Keratinocyte (primary cell): Measurements from ENCODE around the gene DACH1. TPM values are rescaled to one million over a fixed set of nuclear protein-coding genes. Genes with fewer than 3 reads are reported as not detected.

Source experiments
- DNase-seq: peaks from one replicate; pipeline ENCODE4 v3.0.0-alpha.2; 2011; ENCODE audit warnings: low read depth, missing footprints, low spot score
- FAIRE-seq: peaks from 2 replicates; lab custom pipeline; 2011; peaks lifted over from hg19 to GRCh38; lab: Jason Lieb, UNC
- H2AFZ ChIP-seq: 2 replicates; pipeline ENCODE4 v1.6.0; 2012; ENCODE audit warnings: low read length, control low read depth, inconsistent platforms; ENCODE audit not compliant: control insufficient read depth
- H3K27ac ChIP-seq: 2 replicates; pipeline ENCODE4 v1.5.1; 2011; ENCODE audit warnings: low read length; ENCODE audit not compliant: control insufficient read depth, insufficient read depth
- H3K27me3 ChIP-seq: 3 replicates; pipeline ENCODE4 v1.6.0; 2011; ENCODE audit warnings: low read length; ENCODE audit not compliant: control insufficient read depth, insufficient read depth; ENCODE audit errors: extremely low read depth
- H3K36me3 ChIP-seq, 2 experiments: 2 replicates in 1 of 2; 3 replicates in 1 of 2; pipeline ENCODE4 v1.5.1; 2011; ENCODE audit warnings: low read length in 2 of 2, mild to moderate bottlenecking in 1 of 2; ENCODE audit not compliant: control insufficient read depth in 2 of 2, insufficient read depth in 2 of 2; ENCODE audit errors: extremely low read depth in 1 of 2
- H3K4me1 ChIP-seq: 3 replicates; pipeline ENCODE4 v1.5.1; 2011; ENCODE audit warnings: low read length; ENCODE audit not compliant: control insufficient read depth, insufficient read depth; ENCODE audit errors: extremely low read depth
- H3K4me2 ChIP-seq: 3 replicates; pipeline ENCODE4 v1.6.0; 2011; ENCODE audit warnings: low read depth, low read length; ENCODE audit not compliant: control insufficient read depth, insufficient read depth; ENCODE audit errors: extremely low read depth
- H3K4me3 ChIP-seq, 3 experiments: fragments of 200-600 bp in 1 of 3; sonication (generic) in 1 of 3; 2 replicates in 2 of 3; 3 replicates in 1 of 3; pipeline ENCODE4 v1.5.1; 2011 to 2016; ENCODE audit warnings: low read length in 3 of 3, mild to moderate bottlenecking in 3 of 3, control low read depth in 2 of 3, inconsistent platforms in 1 of 3, low read depth in 1 of 3, mixed read lengths in 1 of 3, mixed run types in 1 of 3, moderate library complexity in 1 of 3; ENCODE audit not compliant: control insufficient read depth in 2 of 3, insufficient read depth in 2 of 3; ENCODE audit errors: extremely low read depth in 1 of 3
- H3K79me2 ChIP-seq: 2 replicates; pipeline ENCODE4 v1.6.0; 2012; ENCODE audit warnings: low read length; ENCODE audit not compliant: control insufficient read depth, insufficient read depth
- H3K9ac ChIP-seq: 3 replicates; pipeline ENCODE4 v1.6.0; 2011; ENCODE audit warnings: low read length; ENCODE audit not compliant: control insufficient read depth, insufficient read depth; ENCODE audit errors: extremely low read depth
- H3K9me1 ChIP-seq: 3 replicates; pipeline ENCODE4 v1.6.0; 2011; ENCODE audit warnings: low read length; ENCODE audit not compliant: control insufficient read depth, insufficient read depth; ENCODE audit errors: extremely low read depth
- H3K9me3 ChIP-seq: 2 replicates; pipeline ENCODE4 v1.5.1; 2012; ENCODE audit warnings: low read depth, low read length; ENCODE audit not compliant: control insufficient read depth
- H4K20me1 ChIP-seq: 3 replicates; pipeline ENCODE4 v1.6.0; 2011; ENCODE audit warnings: low read length; ENCODE audit not compliant: control insufficient read depth, insufficient read depth; ENCODE audit errors: extremely low read depth
- CTCF ChIP-seq, 3 experiments: IDR thresholded peaks in 1 of 3; conservative IDR thresholded peaks in 1 of 3; optimal IDR thresholded peaks in 1 of 3; 2 replicates in 2 of 3; 3 replicates in 1 of 3; pipeline versions ENCODE3 to v1.5.1; 2011; ENCODE audit warnings: low read length in 3 of 3, mild to moderate bottlenecking in 3 of 3, moderate library complexity in 2 of 3, control low read depth in 1 of 3, inconsistent platforms in 1 of 3; ENCODE audit not compliant: insufficient read depth in 2 of 3; ENCODE audit errors: extremely low read depth in 1 of 3
- EZH2 ChIP-seq: IDR thresholded peaks from one replicate; pipeline ENCODE4 v1.6.1; 2012; ENCODE audit warnings: inconsistent platforms, mild to moderate bottlenecking, low read length, moderate library complexity
- dilution Hi-C: fragments of 300-500 bp; cut with MboI; formaldehyde crosslinking; loops from one replicate; pipeline ENCODE4 v1.7.0; 2020; ENCODE audit warnings: low sequenced_read_pairs; ENCODE audit not compliant: extremely low pct_ligation_motif_present
- polyA plus RNA-seq, 5 experiments: library from polyadenylated mRNA; depleted of rRNA in 3 of 5; stranded (reverse) in 3 of 5; stranded (forward) in 1 of 5; unstranded in 1 of 5; fragments of >200 nt; gene quantifications; 1 replicate in 1 of 5; 2 replicates in 3 of 5; 3 replicates in 1 of 5; pipeline versions ENCODE4 v1.2.1 to v1.2.3, GENCODE V29; 2011 to 2012; ENCODE audit warnings: missing spikeins in 2 of 5, low read depth in 1 of 5, low replicate concordance in 1 of 5

DACH1 gene
- polyA plus RNA-seq, 1 donor (not counting 4 experiments of a cell fraction or from before 2014, with no cell fraction given) = not detected

- dilution Hi-C loops = no loop called here
- DNase-seq = no peak
- Histone ChIP-seq H3K27ac (no peak overlapping the region), H3K9ac (no peak overlapping the region), H4K20me1 (no peaks in the 10 kb centered on the region), H3K79me2 (no peaks in the 10 kb centered on the region), H3K9me1 (no peaks in the 10 kb centered on the region), H2AFZ (no peak overlapping the region), H3K4me3 (no peak overlapping the region), H3K9me3 (no peaks in the 10 kb centered on the region), H3K27me3 (no peaks in the 10 kb centered on the region), H3K36me3 (no peaks in the 10 kb centered on the region), H3K4me2 (no peak overlapping the region), H3K4me1 (no peaks in the 10 kb centered on the region)
- no peak for FAIRE-seq
- no peak for TF ChIP-seq EZH2
- TF ChIP-seq CTCF (optimal IDR thresholded peaks at IDR 0.05 in 1 of 3, IDR thresholded peaks at IDR 0.05 in 1 of 3, conservative IDR thresholded peaks at IDR 0.05 in 1 of 3; ENCODE audit: extremely low read depth in 1 of 3, insufficient read depth in 2 of 3, low read length in 3 of 3) = no peak
Measured at GRCh38 chr13:71437704-71438103, 429.3 kb downstream of the DACH1 start.

GRCh38 chr13:71430681-71431080, 436.3 kb downstream of the DACH1 start:
- H3K27ac ChIP-seq = no peak overlapping the region
- no peak overlapping the region for H3K4me3 ChIP-seq
- no peak for FAIRE-seq
- no peaks in the 10 kb centered on the region for H3K27me3 ChIP-seq
- no peak overlapping the region for H2AFZ ChIP-seq
- no peaks in the 10 kb centered on the region for H3K9me1 ChIP-seq
- no peak for DNase-seq
- no peaks in the 10 kb centered on the region for H4K20me1 ChIP-seq
- H3K9me3 ChIP-seq = no peaks in the 10 kb centered on the region
- dilution Hi-C loops = no loop called here
- H3K79me2 ChIP-seq = no peaks in the 10 kb centered on the region
- TF ChIP-seq EZH2 (no peak), CTCF (optimal IDR thresholded peaks at IDR 0.05 in 1 of 3, IDR thresholded peaks at IDR 0.05 in 1 of 3, conservative IDR thresholded peaks at IDR 0.05 in 1 of 3; ENCODE audit: extremely low read depth in 1 of 3, insufficient read depth in 2 of 3, low read length in 3 of 3) (no peak)
- no peaks in the 10 kb centered on the region for H3K36me3 ChIP-seq
- no peak overlapping the region for H3K4me2 ChIP-seq
- no peak overlapping the region for H3K9ac ChIP-seq
- H3K4me1 ChIP-seq = no peaks in the 10 kb centered on the region
